Ishikawa (cell line): ENCODE measurements around the gene ASTN2.

Experiments
- CEBPB ChIP-seq: IDR thresholded peaks from 2 replicates; pipeline ENCODE4 v1.6.1; 2012
- CREB1 ChIP-seq: IDR thresholded peaks from 2 replicates; pipeline ENCODE4 v1.6.1; 2012; ENCODE audit warnings: low read depth
- EGR1 ChIP-seq: IDR thresholded peaks from 2 replicates; pipeline ENCODE4 v1.6.1; 2012
- EP300 ChIP-seq: IDR thresholded peaks from 2 replicates; pipeline ENCODE4 v1.6.1; 2012; ENCODE audit warnings: borderline replicate concordance
- NFIC ChIP-seq: IDR thresholded peaks from 2 replicates; pipeline ENCODE4 v1.6.1; 2012
- RAD21 ChIP-seq: IDR thresholded peaks from 2 replicates; pipeline ENCODE4 v1.6.1; 2012; ENCODE audit warnings: low read depth
- TAF1 ChIP-seq: IDR thresholded peaks from 2 replicates; pipeline ENCODE4 v1.6.1; 2012; ENCODE audit warnings: low read depth, mild to moderate bottlenecking
- TCF12 ChIP-seq: IDR thresholded peaks from 2 replicates; pipeline ENCODE4 v1.6.1; 2012; ENCODE audit warnings: low read depth
- TEAD4 ChIP-seq: IDR thresholded peaks from 2 replicates; pipeline ENCODE4 v1.6.1; 2012
- YY1 ChIP-seq: IDR thresholded peaks from 2 replicates; pipeline ENCODE4 v1.6.1; 2012; ENCODE audit warnings: low read depth
- ZBTB7A ChIP-seq: IDR thresholded peaks from 2 replicates; pipeline ENCODE4 v1.6.1; 2012; ENCODE audit warnings: low read depth
- TF ChIP-seq, protein P1 (sequence below): IDR thresholded peaks from 2 replicates; pipeline ENCODE4 v1.6.1; 2012
- TF ChIP-seq, protein P2 (sequence below): IDR thresholded peaks from 2 replicates; pipeline ENCODE4 v1.6.1; 2012; ENCODE audit warnings: low read depth, mild to moderate bottlenecking

DNA sequence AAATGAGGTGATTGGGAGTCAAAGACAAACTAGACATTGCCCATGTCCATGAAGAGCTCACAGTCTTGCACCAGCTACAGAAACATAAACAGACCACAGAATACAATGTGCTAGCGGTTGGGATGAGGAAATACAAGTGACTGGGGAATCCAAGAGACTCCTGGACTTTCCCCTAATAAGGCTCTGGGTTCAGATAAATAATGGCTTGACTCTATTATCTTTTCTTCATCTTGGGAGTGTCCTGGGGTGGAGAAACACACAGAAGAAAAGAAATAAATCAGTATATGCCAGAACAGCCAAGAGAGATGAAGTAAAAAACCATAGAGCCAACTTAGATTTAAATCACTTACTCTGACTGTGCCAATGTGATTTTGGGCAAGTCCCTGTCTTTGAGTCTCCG is 1033.5 kb downstream of the ASTN2 start:
- TF ChIP-seq ZBTB7A (no peak), CEBPB (no peak), RAD21 (no peak), EP300 (no peak), CREB1 (no peak), TAF1 (no peak), YY1 (no peak), EGR1 (no peak), NFIC (no peak), TEAD4 (no peak), TCF12 (no peak)
- TF ChIP-seq, protein P1, sequence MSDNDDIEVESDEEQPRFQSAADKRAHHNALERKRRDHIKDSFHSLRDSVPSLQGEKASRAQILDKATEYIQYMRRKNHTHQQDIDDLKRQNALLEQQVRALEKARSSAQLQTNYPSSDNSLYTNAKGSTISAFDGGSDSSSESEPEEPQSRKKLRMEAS = no peak
- TF ChIP-seq, protein P2, sequence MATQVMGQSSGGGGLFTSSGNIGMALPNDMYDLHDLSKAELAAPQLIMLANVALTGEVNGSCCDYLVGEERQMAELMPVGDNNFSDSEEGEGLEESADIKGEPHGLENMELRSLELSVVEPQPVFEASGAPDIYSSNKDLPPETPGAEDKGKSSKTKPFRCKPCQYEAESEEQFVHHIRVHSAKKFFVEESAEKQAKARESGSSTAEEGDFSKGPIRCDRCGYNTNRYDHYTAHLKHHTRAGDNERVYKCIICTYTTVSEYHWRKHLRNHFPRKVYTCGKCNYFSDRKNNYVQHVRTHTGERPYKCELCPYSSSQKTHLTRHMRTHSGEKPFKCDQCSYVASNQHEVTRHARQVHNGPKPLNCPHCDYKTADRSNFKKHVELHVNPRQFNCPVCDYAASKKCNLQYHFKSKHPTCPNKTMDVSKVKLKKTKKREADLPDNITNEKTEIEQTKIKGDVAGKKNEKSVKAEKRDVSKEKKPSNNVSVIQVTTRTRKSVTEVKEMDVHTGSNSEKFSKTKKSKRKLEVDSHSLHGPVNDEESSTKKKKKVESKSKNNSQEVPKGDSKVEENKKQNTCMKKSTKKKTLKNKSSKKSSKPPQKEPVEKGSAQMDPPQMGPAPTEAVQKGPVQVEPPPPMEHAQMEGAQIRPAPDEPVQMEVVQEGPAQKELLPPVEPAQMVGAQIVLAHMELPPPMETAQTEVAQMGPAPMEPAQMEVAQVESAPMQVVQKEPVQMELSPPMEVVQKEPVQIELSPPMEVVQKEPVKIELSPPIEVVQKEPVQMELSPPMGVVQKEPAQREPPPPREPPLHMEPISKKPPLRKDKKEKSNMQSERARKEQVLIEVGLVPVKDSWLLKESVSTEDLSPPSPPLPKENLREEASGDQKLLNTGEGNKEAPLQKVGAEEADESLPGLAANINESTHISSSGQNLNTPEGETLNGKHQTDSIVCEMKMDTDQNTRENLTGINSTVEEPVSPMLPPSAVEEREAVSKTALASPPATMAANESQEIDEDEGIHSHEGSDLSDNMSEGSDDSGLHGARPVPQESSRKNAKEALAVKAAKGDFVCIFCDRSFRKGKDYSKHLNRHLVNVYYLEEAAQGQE = no peak
